ENCODE results near the gene ADGRL3.

DNA sequence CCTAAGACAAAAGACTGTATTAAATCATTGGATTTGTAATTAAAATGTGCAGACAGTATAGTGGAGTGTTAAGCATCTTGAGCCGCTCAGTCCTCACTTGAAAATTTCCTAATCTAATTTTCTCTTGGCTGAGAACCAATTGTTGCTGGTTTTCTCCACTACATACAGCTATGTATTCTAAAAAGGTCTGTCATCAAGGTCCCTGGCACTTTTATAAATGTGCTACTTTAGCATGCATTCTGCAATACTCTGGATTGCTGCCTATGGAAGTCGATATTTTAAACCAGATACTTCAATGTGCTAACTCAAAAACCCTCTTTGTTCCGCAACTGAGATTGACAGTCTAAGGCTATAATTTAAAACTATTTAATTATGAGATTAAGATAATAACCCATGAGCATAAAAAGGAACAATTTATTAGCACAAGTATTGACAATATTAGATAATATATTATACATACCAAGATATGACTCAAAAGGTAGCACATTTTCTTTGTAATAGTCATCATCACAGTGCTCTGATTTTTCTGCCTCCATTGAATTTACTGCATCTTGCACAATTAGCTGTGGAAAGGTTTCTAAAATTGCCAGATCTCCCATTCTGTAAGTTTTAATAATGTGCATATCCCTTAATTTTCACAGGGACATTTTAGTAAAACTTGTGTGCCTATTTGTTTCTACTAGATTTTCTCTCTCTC is 815.1 kb downstream of the ADGRL3 start:
- no peak for TF ChIP-seq ZNF510 (tag by site-specific recombination; IDR thresholded peaks at IDR 0.05; ENCODE audit: insufficient replicate concordance)
- TF ChIP-seq, protein P1, sequence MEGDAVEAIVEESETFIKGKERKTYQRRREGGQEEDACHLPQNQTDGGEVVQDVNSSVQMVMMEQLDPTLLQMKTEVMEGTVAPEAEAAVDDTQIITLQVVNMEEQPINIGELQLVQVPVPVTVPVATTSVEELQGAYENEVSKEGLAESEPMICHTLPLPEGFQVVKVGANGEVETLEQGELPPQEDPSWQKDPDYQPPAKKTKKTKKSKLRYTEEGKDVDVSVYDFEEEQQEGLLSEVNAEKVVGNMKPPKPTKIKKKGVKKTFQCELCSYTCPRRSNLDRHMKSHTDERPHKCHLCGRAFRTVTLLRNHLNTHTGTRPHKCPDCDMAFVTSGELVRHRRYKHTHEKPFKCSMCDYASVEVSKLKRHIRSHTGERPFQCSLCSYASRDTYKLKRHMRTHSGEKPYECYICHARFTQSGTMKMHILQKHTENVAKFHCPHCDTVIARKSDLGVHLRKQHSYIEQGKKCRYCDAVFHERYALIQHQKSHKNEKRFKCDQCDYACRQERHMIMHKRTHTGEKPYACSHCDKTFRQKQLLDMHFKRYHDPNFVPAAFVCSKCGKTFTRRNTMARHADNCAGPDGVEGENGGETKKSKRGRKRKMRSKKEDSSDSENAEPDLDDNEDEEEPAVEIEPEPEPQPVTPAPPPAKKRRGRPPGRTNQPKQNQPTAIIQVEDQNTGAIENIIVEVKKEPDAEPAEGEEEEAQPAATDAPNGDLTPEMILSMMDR (tag by site-specific recombination; IDR thresholded peaks at IDR 0.05): no peak
- no peak for TF ChIP-seq ZNF175 (tag by site-specific recombination; IDR thresholded peaks at IDR 0.05)
- no peak for TF ChIP-seq ZBTB17 (tag by site-specific recombination; IDR thresholded peaks at IDR 0.05)

Data from HEK293 (cell line).